GM12874 (cell line): ENCODE measurements around the gene VPS37C.

Experiments used
- CTCF ChIP-seq: IDR thresholded peaks from 2 replicates; pipeline ENCODE4 v1.5.1; 2011; ENCODE audit warnings: low read depth, mild to moderate bottlenecking, control low read depth, low read length, moderate library complexity; ENCODE audit not compliant: insufficient read depth

VPS37C gene

GRCh38 chr11:61131586-61131985 lies 29.6 kb downstream of the VPS37C start:
- TF ChIP-seq CTCF, result no peak

GRCh38 chr11:61131186-61131585 lies 30.0 kb downstream of the VPS37C start:
- no peak for TF ChIP-seq CTCF

GRCh38 chr11:61129639-61130523 lies 31.3 kb downstream of the VPS37C start:
- TF ChIP-seq CTCF, result peak; percentile 100

- TF ChIP-seq CTCF, result no peak
Measured at GRCh38 chr11:61128947-61129638, 32.1 kb downstream of the VPS37C start.

GRCh38 chr11:61127991-61128390 lies 33.2 kb downstream of the VPS37C start:
- TF ChIP-seq CTCF, result no peak

- no peak for TF ChIP-seq CTCF
Measured at GRCh38 chr11:61126256-61126655, 35.0 kb downstream of the VPS37C start.

- TF ChIP-seq CTCF, result no peak
Measured at GRCh38 chr11:61125310-61125684, 35.9 kb downstream of the VPS37C start.
